Activated gamma-delta T cell treated with anti-CD3 and anti-CD28 coated beads, Interleukin-2, amount 50 U/mL, for 16 hours (primary cell): Measurements from ENCODE around the gene SYN1.

Experiments used
- DNase-seq: peaks from one replicate; pipeline ENCODE4 v3.0.0-alpha.2; 2020; ENCODE audit warnings: low read depth

SYN1 gene

DNA sequence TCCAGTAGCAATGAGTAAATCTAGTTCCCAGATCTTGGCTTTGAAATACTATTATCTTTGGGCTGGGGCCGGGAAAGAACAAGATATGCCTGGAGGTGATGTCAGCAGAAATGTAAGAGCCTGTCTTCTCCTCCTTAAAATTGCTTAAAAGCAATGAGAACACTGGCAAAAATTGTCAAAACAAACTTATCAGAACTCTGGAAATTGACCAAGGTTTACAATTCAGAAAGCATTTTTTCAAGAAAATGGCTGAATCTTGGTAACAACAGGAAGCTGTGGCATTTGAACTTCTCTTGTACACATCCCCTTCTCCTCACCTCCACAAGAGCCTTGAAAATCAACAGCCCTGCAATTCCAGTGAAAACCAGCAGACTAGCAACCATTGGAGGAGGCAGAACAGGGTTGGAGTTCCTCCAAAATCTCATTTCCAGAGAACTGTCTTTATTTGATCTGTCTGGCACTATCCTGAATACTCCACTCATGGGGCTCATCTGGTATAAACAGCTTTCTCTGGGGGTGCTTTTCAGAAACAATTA, 23.9 kb downstream of the SYN1 start:
- DNase-seq, result no peak

DNA sequence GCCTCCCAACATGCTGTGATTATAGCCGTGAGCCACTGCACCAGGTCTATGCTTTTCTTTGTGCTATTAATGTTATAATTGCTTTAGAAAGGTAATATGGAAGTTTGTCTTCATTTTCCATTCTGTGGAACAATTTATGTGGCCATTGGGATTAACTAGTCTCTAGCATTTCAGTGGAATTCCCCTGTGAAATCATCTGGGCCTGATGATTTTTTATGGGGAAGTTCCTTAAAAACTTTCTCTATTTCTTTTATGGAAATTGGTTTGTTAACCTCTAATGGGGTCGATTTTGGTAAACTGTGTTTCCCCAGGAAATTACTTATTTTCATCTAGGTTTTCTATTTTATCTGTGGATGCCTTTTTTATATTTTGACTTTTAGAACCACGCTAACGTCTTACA, 26.1 kb downstream of the SYN1 start:
- no peak for DNase-seq

DNA sequence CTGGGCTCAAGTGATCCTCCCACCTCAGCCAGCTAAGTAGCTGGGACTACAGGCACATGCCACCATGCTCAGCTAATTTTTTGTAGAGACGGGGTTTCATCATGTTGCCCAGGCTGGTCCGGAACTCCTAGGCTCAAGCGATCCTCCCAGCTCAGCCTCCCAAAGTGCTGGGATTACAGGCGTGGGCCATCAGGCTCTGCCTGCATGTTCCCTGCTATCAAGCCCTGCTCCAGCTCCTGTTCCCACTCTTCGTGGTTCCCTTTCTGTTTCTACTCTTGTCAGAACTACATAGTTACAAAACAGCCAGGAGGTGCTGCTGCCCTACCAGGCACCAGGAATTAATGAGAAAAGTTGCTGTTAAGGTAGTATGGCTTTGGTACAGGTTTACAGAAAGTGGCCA, 28.7 kb downstream of the SYN1 start:
- DNase-seq, result no peak

DNA sequence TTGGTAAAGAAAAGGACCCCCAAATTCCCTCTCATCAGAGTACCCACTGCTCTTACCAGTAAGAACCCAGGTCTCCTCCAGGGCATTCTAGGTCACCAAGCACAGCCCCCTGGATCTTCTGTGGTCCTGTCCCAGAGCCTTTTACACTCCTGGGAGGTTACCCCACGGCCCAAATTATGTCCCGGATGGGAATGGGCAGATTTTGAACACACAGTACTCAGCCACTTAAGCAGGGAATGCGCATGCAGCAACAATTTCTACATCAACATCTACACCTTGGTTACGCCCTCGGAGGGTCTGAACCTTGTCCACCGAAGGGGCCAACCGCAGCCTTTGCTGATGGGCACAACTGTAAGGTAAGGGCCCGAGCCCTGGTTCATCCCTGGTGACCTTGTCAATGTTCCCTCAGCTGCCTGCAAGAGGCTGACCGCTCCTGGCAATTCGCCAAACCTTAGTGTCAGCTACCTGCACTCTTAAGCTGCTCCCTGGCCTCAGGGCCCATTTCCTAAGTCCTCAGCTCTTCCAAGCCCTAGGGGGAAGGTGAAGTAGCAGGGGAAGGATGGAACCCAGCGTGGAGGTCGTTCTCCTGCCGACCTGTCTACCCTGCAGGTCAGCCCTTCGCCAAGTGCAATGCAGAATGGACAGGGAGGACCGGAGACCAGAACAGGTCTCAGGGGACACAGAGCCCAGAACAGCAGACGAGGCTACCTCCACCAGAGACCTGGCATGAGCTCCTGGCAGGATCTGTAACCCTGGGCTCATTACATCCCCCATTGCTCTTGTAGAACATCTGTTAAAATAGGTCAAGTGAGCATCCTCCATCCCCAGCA, 31.5 kb downstream of the SYN1 start:
- DNase-seq, result no peak

DNA sequence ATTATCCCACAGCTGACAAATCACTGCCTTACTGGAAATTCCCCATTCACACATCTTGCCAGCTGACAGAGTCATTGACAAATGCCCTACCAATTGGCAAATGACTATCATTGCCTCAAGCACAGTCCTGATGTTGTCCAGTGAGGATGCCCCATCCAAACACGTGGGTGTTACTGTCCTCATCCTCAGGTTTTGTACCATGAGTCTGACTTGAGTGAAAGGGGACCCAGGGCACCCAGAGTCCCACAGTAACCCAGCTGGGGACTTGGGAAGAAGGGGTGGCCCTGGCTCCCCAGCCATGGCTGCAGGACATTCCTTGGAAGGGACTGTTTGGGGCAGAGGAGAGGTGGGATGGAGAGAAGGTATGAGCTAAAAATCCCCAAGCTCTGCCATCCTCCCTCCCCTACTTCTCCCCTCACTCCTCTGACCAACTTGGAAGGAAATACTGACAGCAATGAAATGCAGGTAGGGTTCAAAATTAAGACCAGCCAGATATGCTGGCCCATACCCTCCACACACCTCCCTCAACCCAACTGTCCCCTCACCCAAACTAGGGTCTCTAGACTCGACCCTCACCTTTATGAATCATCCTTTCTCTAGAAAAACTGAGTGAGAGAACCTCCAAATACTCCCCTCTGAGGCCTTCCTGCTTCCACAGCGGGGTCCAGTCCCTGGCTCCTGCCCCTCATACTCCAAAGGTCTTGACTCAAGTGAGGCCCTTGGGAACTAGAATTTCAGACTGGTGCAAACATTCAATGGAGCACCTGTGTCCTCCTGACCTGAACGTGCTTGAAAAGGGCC, 32.4 kb downstream of the SYN1 start:
- no peak for DNase-seq

DNA sequence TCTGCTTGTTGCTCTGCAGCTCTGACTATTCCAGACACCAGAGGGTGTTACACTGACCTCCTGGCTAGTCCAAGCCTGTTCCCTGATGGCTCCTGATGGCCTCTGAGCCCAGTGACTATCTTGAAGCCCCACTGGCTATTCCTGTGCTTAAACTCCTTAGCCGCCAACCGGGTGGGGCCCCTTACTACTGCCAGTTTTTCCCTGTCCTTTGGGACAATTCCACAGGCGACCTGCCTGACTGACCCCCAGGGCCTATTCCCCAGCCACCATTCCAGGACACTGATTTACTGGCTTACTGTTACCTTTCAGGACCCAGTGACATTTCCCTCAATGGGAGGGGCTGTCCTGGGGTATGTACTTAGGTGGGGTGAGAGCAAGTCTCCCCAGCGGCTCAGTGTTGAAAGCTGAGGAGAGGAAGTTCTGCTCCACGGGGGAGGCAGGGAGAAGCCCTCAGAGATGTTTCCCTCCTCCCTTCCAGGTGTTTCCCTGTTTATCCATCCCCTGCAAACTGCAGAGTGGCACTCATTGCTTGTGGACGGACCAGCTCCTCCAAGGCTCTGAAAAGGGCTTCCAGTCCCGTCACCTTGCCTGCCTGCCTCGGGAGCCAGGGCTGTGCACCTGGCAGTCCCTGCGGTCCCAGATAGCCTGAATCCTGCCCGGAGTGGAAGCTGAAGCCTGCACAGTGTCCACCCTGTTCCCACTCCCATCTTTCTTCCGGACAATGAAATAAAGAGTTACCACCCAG, 33.4 kb downstream of the SYN1 start:
- no peak for DNase-seq

DNA sequence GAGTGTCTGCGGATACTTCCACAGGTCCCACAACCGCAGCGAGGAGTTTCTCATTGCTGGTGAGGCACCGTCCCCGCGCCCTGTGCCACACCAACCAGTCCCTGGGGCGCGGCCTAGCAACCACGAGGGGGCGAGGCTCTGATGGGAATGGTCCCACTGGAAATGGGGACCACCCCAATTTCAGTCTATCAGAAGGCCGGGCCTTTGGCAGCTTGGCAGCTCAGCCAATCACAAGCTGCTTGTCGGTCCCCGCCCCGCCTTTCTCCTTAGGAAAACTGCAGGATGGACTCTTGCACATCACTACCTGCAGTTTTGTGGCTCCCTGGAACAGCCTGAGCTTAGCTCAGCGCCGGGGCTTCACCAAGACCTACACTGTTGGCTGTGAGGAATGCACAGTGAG, 34.4 kb downstream of the SYN1 start:
- no peak for DNase-seq

DNA sequence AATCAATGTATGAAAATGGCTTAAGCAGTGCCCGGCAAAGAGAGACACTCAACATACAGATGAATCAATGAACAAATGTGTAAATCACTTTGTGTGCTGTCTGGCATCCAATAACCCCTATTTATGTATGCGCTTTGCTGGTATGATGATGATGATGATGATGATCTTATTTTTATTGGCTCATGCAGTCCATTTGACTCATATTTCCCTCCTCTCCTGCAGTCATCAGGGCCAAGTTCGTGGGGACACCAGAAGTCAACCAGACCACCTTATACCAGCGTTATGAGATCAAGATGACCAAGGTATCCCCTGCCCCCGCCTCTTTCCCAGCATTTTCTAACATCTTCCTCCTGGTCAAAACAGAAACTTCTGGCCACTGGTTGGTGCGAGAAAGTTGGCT, 34.9 kb downstream of the SYN1 start:
- no peak for DNase-seq

DNA sequence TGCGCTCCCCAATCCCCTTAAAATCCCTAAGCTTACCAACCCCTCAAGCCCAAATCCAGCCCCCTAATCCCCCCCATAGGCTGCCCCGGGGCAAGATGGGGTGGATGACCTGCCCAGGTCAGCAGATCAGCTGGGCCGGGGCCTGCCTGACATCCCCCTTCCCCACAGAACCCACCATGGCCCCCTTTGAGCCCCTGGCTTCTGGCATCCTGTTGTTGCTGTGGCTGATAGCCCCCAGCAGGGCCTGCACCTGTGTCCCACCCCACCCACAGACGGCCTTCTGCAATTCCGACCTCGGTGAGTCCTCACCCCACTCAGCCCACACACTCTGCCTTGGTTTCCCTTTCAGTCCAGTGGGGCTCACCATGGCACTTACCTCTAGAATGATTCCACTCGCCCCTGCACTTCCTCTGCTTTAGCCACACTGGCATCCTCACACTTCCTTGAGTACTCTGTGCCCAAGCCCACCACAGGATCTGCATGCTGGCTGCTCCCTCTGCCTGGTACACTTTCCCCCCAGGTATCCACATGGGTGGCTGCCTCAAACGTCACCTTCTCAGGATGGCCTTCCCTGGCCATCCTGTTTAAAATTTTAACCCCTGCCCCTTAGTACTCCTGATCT, 36.3 kb downstream of the SYN1 start:
- DNase-seq, result no peak

DNA sequence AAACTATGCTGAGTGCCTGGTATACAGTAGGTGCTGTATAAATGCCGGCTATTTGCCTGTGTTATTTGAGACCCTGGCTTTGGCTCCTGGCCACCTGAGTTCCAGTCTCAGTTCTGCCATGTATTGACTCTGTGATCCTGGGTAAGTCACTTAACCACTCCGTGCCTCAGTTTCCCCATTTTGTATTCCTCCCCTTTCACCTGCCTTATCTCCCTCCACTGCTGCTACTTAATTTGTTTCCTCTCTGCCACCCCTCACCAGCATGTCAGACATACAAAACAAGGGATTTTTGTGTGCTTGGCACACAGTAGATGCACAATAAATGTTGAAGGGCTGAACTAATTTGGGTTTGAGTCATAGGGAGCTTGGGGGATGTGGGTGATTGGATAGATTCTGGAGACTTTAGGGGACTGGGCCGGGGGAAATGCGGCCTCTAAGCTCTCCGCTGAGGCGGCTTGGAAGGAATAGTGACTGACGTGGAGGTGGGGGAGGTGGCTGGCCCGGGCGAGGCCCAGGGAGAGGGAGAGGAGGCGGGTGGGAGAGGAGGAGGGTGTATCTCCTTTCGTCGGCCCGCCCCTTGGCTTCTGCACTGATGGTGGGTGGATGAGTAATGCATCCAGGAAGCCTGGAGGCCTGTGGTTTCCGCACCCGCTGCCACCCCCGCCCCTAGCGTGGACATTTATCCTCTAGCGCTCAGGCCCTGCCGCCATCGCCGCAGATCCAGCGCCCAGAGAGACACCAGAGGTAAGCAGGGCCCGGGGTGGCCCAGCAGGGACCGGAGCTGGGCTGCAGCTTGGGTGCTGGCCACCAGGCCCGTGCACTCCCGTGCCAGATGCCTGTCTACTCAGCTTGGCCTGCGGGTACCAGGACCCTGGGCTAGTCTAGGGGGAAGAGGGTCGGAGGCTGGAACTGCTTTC, 37.7 kb downstream of the SYN1 start, which contains the start of gene TIMP1:
Gene TIMP1, plus strand, starts transcription at position 706 of the 917 bp plus-strand sequence. CDS start 980 bp downstream, outside the sequence.
- DNase-seq, result peak; percentile 62

DNA sequence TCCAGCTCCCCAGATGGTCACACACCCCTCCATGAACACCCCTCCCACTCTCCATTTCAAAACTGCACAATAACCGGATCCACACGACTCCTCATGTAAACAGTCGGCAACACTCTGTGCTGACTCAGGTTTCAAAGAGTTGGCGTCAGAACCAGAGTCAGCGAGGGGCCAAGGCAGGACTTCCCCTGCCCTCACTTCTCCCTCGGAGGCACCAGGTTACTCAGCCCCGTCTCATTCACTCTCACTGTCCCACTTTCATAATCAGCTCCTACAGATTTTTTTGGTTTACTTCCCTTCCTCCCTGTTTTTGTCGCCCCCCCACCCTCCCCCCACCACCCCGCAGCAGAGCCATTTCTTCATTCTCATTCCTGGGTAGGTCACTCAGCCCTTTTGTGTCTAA, 40.1 kb downstream of the SYN1 start:
- no peak for DNase-seq

DNA sequence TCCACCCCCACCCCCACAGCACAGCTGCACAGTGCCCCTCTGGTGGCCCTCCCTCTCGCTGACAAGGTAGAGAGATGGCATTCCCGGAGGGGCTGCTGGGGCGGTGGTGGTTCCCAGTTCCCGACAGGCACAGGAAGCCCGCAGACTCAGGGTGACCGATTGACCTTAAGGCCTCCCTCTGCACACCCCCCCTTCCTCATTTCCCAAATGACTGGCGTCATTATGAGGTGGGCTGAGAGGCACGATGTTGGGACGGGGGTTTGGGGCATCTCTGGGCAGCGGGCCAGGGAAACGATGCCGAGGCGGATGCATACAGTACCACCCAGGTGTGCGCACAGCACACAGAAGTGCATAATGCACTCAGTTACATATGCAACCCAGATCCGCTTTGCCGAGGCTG, 41.0 kb downstream of the SYN1 start:
- no peak for DNase-seq

DNA sequence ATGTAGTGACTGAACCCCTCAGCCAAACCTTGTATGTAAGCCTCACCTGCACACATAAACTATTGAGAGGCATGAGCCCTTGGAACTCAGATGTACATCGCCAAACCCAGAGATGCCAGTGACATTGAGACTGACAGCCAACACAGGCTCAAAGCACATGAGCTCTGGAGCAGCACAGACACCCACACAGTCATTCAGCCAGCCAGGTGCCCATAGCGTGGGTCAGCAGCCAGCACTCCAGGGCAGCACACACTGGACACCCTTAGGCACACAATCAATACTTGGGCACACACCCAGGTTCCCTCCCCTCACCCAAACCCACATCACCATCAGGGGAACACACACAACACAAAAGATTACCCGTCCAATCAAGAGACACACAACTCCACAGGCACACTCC, 41.8 kb downstream of the SYN1 start:
- DNase-seq, result no peak

DNA sequence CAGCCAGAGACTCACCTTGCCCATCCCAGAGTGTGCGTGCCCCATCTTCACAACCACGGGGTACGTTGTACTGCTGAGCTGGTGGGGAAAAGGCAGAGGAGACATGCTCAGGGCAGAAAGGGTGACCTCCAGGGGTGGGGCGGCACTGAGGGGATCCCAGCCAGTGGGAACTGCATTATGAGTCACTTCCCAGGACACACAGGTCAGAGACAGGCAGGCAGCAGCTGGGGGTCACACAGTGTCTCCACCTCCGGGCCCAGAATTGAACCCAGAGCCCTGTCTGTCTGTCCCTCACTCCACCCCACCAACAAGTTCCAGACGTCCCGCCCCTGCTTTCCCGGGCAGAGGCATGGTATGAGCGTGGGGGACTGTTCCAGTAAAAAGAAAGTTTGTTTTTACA, 42.2 kb downstream of the SYN1 start:
- no peak for DNase-seq

DNA sequence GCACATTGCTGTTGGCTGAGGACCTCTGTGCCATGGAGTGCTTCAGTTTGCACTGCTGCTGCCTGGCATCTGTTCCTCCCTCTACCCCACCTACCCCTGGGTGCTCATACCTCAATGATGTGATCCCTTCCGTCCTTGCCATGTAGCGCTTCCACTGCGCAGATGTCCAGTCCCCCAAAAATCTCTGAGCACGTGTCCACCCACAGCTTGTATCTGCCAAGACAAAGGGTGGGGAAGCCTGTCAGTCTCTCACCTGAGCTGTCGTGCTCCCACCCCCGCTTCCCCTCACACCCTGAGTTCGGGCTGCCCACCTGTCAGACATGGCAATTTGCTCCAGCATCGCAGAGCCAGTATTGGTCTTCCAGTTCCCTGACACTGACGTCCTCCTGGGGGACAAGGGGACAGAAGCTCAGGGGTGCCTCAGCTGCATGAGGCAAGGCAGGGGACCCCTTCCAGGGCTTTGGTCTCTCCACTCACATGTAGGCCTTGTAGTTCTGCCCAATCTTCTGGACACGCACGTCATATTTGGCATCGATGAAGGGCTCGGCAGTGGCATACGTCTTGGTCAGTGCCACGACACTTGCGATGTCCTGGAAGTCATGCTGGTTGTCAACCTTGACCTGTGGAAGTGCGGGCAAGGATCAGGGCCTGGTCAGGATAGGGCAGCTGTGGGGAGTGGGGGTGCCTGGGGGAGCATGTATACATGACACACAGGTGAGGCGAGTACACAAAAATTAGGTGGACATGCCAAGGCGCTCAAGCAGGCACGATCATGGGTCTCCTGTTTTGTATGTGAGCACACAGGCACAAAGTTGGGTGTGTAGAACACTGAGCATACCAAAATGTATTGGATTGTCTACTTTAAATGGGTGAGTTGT, 43.4 kb downstream of the SYN1 start:
- no peak for DNase-seq

DNA sequence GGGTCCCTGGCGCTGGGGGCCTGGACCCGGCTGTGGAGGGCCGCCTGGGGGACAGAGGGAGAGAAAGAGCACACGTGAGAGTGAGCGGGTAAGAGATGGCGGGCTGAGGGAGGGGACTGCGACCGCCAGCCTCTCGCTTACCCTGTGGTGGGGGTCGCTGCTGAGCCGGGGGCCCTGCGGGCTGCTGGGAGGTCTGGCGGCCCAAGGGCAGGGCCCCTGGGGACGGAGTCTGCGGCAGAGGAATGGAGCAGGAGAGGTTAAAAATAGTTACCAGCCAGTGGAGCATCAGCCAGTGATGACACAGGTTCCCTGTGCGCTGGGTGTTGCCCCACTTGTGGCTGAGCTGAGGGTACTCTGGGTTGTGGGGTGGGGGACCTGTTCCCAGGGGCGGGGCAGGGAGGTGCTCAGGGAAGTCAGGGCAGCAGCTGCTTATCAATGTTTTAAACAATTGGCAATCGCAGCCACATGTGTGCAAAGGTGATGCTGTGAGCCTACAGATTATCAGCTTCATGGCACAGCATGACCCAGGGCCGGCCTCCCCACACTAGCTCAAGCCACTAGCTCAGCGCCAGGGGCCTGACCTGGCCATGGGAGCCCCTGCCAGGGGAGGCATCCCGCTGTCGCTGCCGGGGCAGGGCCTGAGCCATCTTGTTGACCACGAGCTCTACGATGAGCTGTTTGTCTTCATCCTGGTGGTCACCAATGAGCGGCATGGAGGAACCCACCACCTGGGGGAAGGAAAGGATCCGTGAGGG, 44.9 kb downstream of the SYN1 start:
- no peak for DNase-seq

DNA sequence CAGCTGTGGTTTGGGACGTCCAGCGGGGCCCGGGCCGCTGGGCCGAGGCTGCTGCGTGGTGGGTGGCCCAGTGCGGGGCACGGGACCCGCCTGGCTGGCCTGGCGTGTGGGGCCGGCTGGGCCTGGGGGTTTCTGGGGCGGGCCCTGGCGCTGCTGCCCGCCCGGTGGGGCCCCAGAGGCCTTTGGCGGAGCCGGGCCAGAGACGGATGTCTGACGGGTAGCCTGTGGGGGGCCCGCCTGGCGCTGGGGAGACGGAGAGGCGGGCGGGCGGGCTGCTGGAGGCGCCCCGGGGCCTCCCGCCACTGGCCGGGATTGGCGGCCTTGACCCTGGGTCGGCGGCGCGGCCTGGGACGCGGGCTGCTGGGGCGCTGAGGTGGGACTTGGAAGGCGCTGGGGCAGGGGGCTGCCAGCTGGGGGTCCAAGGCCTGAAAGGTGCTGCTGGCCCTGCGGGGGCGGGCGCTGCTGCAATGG, 45.5 kb downstream of the SYN1 start:
- no peak for DNase-seq

DNA sequence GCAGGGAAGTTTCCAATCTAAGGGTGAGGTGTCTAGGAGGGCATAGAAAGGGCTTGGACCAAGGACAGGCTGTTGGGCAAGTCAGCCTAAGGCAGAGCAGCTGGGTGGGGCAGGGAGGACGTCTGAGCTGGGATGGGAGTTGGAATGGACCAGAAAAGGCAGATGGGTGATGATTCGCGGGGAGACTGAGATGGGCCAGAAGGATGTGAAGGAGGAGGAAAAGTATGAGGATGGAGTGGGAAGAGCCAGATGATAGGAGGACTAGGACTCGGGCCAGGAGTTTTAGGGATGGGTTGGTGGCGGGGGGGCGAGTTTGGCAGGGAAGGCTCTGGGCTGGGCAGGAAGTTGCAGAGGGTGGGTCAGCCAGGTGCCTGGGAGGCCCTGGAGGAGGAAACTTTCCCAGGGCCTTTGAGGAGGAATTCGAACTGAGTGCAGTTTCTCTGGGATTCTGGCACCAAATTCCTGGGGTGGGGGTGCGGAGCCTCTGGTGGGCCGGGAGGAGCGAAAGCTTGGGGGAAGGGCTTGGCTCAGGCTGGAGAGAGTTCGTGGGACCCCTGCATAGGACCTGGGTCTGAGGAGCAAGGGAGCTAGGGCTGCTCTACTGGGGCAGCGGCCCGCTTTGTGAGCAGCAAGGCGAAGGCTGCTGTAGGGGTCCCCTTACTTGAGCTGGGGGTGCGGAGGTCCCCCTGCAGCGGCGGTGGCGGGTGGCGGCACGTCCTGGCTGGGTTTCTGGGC, 46.1 kb downstream of the SYN1 start:
- DNase-seq, result no peak
